CD14-positive monocyte (primary cell): ENCODE results near the gene PCSK7. TPM values are rescaled to one million over a fixed set of nuclear protein-coding genes. Genes with fewer than 3 reads are reported as not detected.

Experiments used
- DNase-seq, 3 donors: peaks; one replicate each; pipeline ENCODE4 v3.0.0-alpha.2; 2011 to 2022
- H2AFZ ChIP-seq: 2 replicates; pipeline ENCODE4 v1.6.0; 2012; ENCODE audit warnings: mild to moderate bottlenecking, low read depth, low read length, inconsistent platforms; ENCODE audit not compliant: insufficient read depth, poor library complexity, severe bottlenecking
- H3K27ac ChIP-seq, 2 donors: 1 replicate in 1 of 2; 2 replicates in 1 of 2; pipeline ENCODE4 v1.5.1; 2012 to 2013; ENCODE audit warnings: low read length in 2 of 2, control low read depth in 1 of 2, inconsistent platforms in 1 of 2, low read depth in 1 of 2, mild to moderate bottlenecking in 1 of 2
- H3K27me3 ChIP-seq, 2 donors: one replicate each; pipeline versions ENCODE4 v1.6.0 to v1.6.1; 2011 to 2013; ENCODE audit warnings: low read length in 2 of 2; ENCODE audit not compliant: control insufficient read depth in 2 of 2, insufficient read depth in 2 of 2
- H3K36me3 ChIP-seq, 2 donors: replicated peaks in 1 of 2; 1 replicate in 1 of 2; 2 replicates in 1 of 2; pipeline versions ENCODE4 v1.5.1 to v1.6.1; 2012 to 2013; ENCODE audit warnings: low read length in 2 of 2, control low read depth in 1 of 2, inconsistent platforms in 1 of 2, mild to moderate bottlenecking in 1 of 2; ENCODE audit not compliant: insufficient read depth in 2 of 2, control insufficient read depth in 1 of 2
- H3K4me1 ChIP-seq, 2 donors: 1 replicate in 1 of 2; 2 replicates in 1 of 2; pipeline versions ENCODE4 v1.5.1 to v1.6.1; 2012 to 2013; ENCODE audit warnings: low read length in 2 of 2, control low read depth in 1 of 2, inconsistent platforms in 1 of 2, mild to moderate bottlenecking in 1 of 2, moderate library complexity in 1 of 2; ENCODE audit not compliant: insufficient read depth in 2 of 2, control insufficient read depth in 1 of 2
- H3K4me2 ChIP-seq: replicated peaks from 2 replicates; pipeline ENCODE3; 2012; ENCODE audit warnings: low read length, moderate library complexity, mild to moderate bottlenecking; ENCODE audit not compliant: poor library complexity, severe bottlenecking; ENCODE audit errors: extremely low read depth
- H3K4me3 ChIP-seq, 3 experiments: fragments of 200-600 bp in 1 of 3; sonication (generic) in 1 of 3; replicated peaks in 1 of 3; 1 replicate in 2 of 3; 2 replicates in 1 of 3; pipeline ENCODE4 v1.5.1; 2011 to 2013; ENCODE audit warnings: low read length in 3 of 3, mild to moderate bottlenecking in 3 of 3, control low read depth in 2 of 3, low read depth in 2 of 3, inconsistent platforms in 1 of 3, moderate library complexity in 1 of 3
- H3K79me2 ChIP-seq: 2 replicates; pipeline ENCODE4 v1.6.0; 2012; ENCODE audit warnings: mild to moderate bottlenecking, control low read depth, inconsistent platforms, low read length, moderate library complexity; ENCODE audit not compliant: insufficient read depth
- H3K9ac ChIP-seq: 2 replicates; pipeline ENCODE4 v1.6.0; 2017; ENCODE audit warnings: low read length, mild to moderate bottlenecking; ENCODE audit not compliant: insufficient read depth, poor library complexity, severe bottlenecking
- H3K9me3 ChIP-seq, 2 donors: replicated peaks in 1 of 2; 1 replicate in 1 of 2; 2 replicates in 1 of 2; pipeline versions ENCODE4 v1.5.1 to v1.6.1; 2012 to 2013; ENCODE audit warnings: low read length in 2 of 2, control low read depth in 1 of 2; ENCODE audit not compliant: control insufficient read depth in 1 of 2, insufficient read depth in 1 of 2
- H4K20me1 ChIP-seq: 2 replicates; pipeline ENCODE4 v1.6.0; 2012; ENCODE audit warnings: mild to moderate bottlenecking, low read length, control low read depth, moderate library complexity; ENCODE audit not compliant: insufficient read depth
- H3K27ac Mint-ChIP-seq, 7 donors: one replicate each; pipeline ENCODE4 v1.8.0; 2020; ENCODE audit warnings: mild to moderate bottlenecking in 7 of 7, mixed read lengths in 7 of 7, moderate library complexity in 6 of 7, inconsistent platforms in 2 of 7
- H3K27me3 Mint-ChIP-seq, 3 donors: one replicate each; pipeline ENCODE4 v1.8.0; 2021 to 2022; ENCODE audit warnings: low read depth in 3 of 3, mild to moderate bottlenecking in 3 of 3, mixed read lengths in 3 of 3, moderate library complexity in 3 of 3, inconsistent platforms in 1 of 3
- H3K36me3 Mint-ChIP-seq, 2 donors: one replicate each; pipeline ENCODE4 v1.8.0; 2020; ENCODE audit warnings: mixed read lengths in 2 of 2, inconsistent platforms in 1 of 2, mild to moderate bottlenecking in 1 of 2
- H3K4me1 Mint-ChIP-seq: one replicate; pipeline ENCODE4 v1.8.0; 2020; ENCODE audit warnings: mild to moderate bottlenecking, mixed read lengths
- H3K4me3 Mint-ChIP-seq, 2 donors: one replicate each; pipeline ENCODE4 v1.8.0; 2020; ENCODE audit warnings: mild to moderate bottlenecking in 2 of 2, mixed read lengths in 2 of 2, moderate library complexity in 1 of 2
- H3K9me3 Mint-ChIP-seq, 7 donors: one replicate each; pipeline ENCODE4 v1.8.0; 2020 to 2022; ENCODE audit warnings: mixed read lengths in 7 of 7, mild to moderate bottlenecking in 6 of 7, moderate library complexity in 6 of 7, inconsistent platforms in 2 of 7
- CTCF ChIP-seq: fragments of 200-600 bp; IDR thresholded peaks from one replicate; pipeline ENCODE4 v1.8.0; 2022; ENCODE audit warnings: antibody characterized with exemption, mild to moderate bottlenecking
- WGBS: methylation state at CpG from one replicate; pipeline ENCODE4 v1.1.5; 2013; ENCODE audit warnings: missing lambda C conversion rate; ENCODE audit not compliant: insufficient coverage; 5-methylcytosine and 5-hydroxymethylcytosine counted together
- intact Hi-C, 2 donors: fragments of 100-400 bp; cut with micrococcal nuclease; formaldehyde crosslinking; loops; one replicate each; pipeline versions ENCODE4 v1.15.0 to v1.15.1; 2023
- polyA plus RNA-seq, 3 donors: library from polyadenylated mRNA; depleted of rRNA in 1 of 3; unstranded in 2 of 3; stranded (reverse) in 1 of 3; fragments of 300-500 nt in 2 of 3; fragments of >200 nt in 1 of 3; fragmentation: Illumina TruSeq in 2 of 3; gene quantifications; 1 replicate in 2 of 3; 2 replicates in 1 of 3; pipeline ENCODE4 v1.2.3, GENCODE V29; 2012 to 2021

PCSK7 gene
- polyA plus RNA-seq, 3 donors: 6.1 to 93.8 (median 9.5) TPM

GRCh38 chr11:117214404-117215110 is 17.3 kb downstream of the PCSK7 start:
- no peak for DNase-seq
- TF ChIP-seq CTCF: no peak
- Mint-ChIP-seq H3K27me3 (peaks cover 0 to 3% (median 0%) of the 10 kb centered on the region in 3 donors), H3K9me3 (no peaks in the 10 kb centered on the region), H3K4me1 (no peaks in the 10 kb centered on the region), H3K27ac (peak overlapping the region in 2 of 7 donors; percentile 1 to 6), H3K36me3 (peaks cover 78 to 96% of the 10 kb centered on the region in 2 donors), H3K4me3 (no peak overlapping the region)
- intact Hi-C loops: no loop called here
- Histone ChIP-seq H3K27ac (no peak overlapping the region), H3K27me3 (no peaks in the 10 kb centered on the region), H3K9me3 (no peaks in the 10 kb centered on the region), H3K4me1 (no peaks in the 10 kb centered on the region), H3K4me3 (no peak overlapping the region), H3K4me2 (no peak overlapping the region), H3K9ac (no peak overlapping the region), H3K36me3 (peaks cover 66 to 92% of the 10 kb centered on the region in 2 donors), H3K79me2 (no peaks in the 10 kb centered on the region), H4K20me1 (no peaks in the 10 kb centered on the region), H2AFZ (no peak overlapping the region)
- WGBS: 98% methylated on average over 5 of the region's 7 CpGs

- Histone ChIP-seq H3K4me1 (no peaks in the 10 kb centered on the region), H3K4me2 (no peak overlapping the region), H3K27ac (no peak overlapping the region), H3K9me3 (no peaks in the 10 kb centered on the region), H3K79me2 (no peaks in the 10 kb centered on the region), H2AFZ (no peak overlapping the region), H4K20me1 (no peaks in the 10 kb centered on the region), H3K4me3 (no peak overlapping the region), H3K36me3 (peaks cover 49 to 77% of the 10 kb centered on the region in 2 donors), H3K27me3 (no peaks in the 10 kb centered on the region), H3K9ac (no peak overlapping the region)
- DNase-seq: no peak
- intact Hi-C loops: no loop called here
- peaks cover 0 to 3% (median 0%) of the 10 kb centered on the region in 3 donors for H3K27me3 Mint-ChIP-seq
- H3K4me3 Mint-ChIP-seq: no peak overlapping the region
- 89% methylated on average over 6 of the region's 11 CpGs for WGBS
- no peak for TF ChIP-seq CTCF
- H3K9me3 Mint-ChIP-seq: no peaks in the 10 kb centered on the region
- peak overlapping the region in 1 of 7 donors; percentile 15 for H3K27ac Mint-ChIP-seq
- H3K36me3 Mint-ChIP-seq: peaks cover 64 to 87% of the 10 kb centered on the region in 2 donors
- no peaks in the 10 kb centered on the region for H3K4me1 Mint-ChIP-seq
Observed at GRCh38 chr11:117212697-117213355, 19.0 kb downstream of the PCSK7 start.
